Neural cell (in vitro differentiated cells): ENCODE results near the gene NCK1. TPM values are rescaled to one million over a fixed set of nuclear protein-coding genes. Genes with fewer than 3 reads are reported as not detected.

ENCODE experiments used
- H2AFZ ChIP-seq: fragments of 200-600, 300-800 bp; sonication (generic), shearing (Covaris generic); 2 replicates; pipeline ENCODE4 v1.6.0; 2014; ENCODE audit warnings: low read depth, mild to moderate bottlenecking, antibody characterized with exemption, low read length, moderate library complexity
- H3F3A ChIP-seq: fragments of 200-600 bp; shearing (Covaris generic); 2 replicates; pipeline ENCODE4 v1.6.1; 2016; ENCODE audit warnings: mild to moderate bottlenecking, moderate library complexity, mixed read lengths, antibody characterized with exemption, low read length; ENCODE audit not compliant: insufficient read depth, poor library complexity, severe bottlenecking
- H3K27ac ChIP-seq: fragments of 200-600, 300-800 bp; sonication (generic), shearing (Covaris generic); 2 replicates; pipeline ENCODE4 v1.5.1; 2014; ENCODE audit warnings: mild to moderate bottlenecking, low read length, moderate library complexity
- H3K27me3 ChIP-seq: fragments of 300-800, 200-600 bp; sonication (generic), shearing (Covaris generic); 2 replicates; pipeline ENCODE4 v1.6.0; 2014; ENCODE audit warnings: mild to moderate bottlenecking, low read depth, low read length, moderate library complexity; ENCODE audit not compliant: insufficient read depth
- H3K36me3 ChIP-seq: fragments of 300-800, 200-600 bp; sonication (generic), shearing (Covaris generic); 2 replicates; pipeline ENCODE4 v1.5.1; 2014; ENCODE audit warnings: mild to moderate bottlenecking, antibody characterized with exemption, low read length, moderate library complexity; ENCODE audit not compliant: insufficient read depth
- H3K4me2 ChIP-seq: fragments of 300-800, 200-600 bp; sonication (generic), shearing (Covaris generic); 2 replicates; pipeline ENCODE4 v1.6.0; 2014; ENCODE audit warnings: mild to moderate bottlenecking, low read length
- H3K4me3 ChIP-seq: fragments of 300-800, 200-600 bp; sonication (generic), shearing (Covaris generic); 2 replicates; pipeline ENCODE4 v1.5.1; 2014; ENCODE audit warnings: mild to moderate bottlenecking, low read length, moderate library complexity
- H3K79me2 ChIP-seq: fragments of 200-600 bp; shearing (Covaris generic); replicated peaks from 2 replicates; pipeline ENCODE4 v1.6.0; 2014; ENCODE audit warnings: mild to moderate bottlenecking, low read length, moderate library complexity; ENCODE audit not compliant: insufficient read depth
- H3K9ac ChIP-seq: fragments of 300-800, 200-600 bp; sonication (generic), shearing (Covaris generic); 2 replicates; pipeline ENCODE4 v1.6.1; 2016; ENCODE audit warnings: mild to moderate bottlenecking, low read length, mixed read lengths
- H3K9me2 ChIP-seq: fragments of 200-600 bp; shearing (Covaris generic); 2 replicates; pipeline ENCODE4 v1.6.1; 2016; ENCODE audit warnings: mild to moderate bottlenecking, low read length, mixed read lengths; ENCODE audit not compliant: insufficient read depth
- H3K9me3 ChIP-seq: fragments of 200-600, 300-800 bp; sonication (generic), shearing (Covaris generic); 2 replicates; pipeline ENCODE4 v1.6.1; 2016; ENCODE audit warnings: mild to moderate bottlenecking, mixed run types, low read length, moderate library complexity, mixed read lengths
- H4K20me1 ChIP-seq: fragments of 200-600 bp; shearing (Covaris generic); 2 replicates; pipeline ENCODE4 v1.6.1; 2016; ENCODE audit warnings: mild to moderate bottlenecking, mixed run types; ENCODE audit not compliant: insufficient read depth
- EP300 ChIP-seq: fragments of 450-650 bp; conservative IDR thresholded peaks from 2 replicates; pipeline ENCODE4 v1.6.1; 2014; ENCODE audit warnings: antibody characterized with exemption, mild to moderate bottlenecking, moderate library complexity; ENCODE audit not compliant: poor library complexity, severe bottlenecking
- EZH2 ChIP-seq: fragments of 200-600, 300-800 bp; shearing (Covaris generic), sonication (generic); IDR thresholded peaks from 2 replicates; pipeline ENCODE4 v1.6.1; 2014; ENCODE audit warnings: antibody characterized with exemption, low read length, borderline replicate concordance, mild to moderate bottlenecking; ENCODE audit not compliant: insufficient read depth, poor library complexity, severe bottlenecking
- MXI1 ChIP-seq: fragments of 450-650 bp; conservative IDR thresholded peaks from 2 replicates; pipeline ENCODE4 v1.6.1; 2014; ENCODE audit warnings: antibody characterized with exemption, mild to moderate bottlenecking; ENCODE audit not compliant: poor library complexity, severe bottlenecking
- POLR2AphosphoS5 ChIP-seq: IDR thresholded peaks from 2 replicates; pipeline ENCODE4 v1.6.1; 2012
- RAD21 ChIP-seq: fragments of 450-650 bp; conservative IDR thresholded peaks from 2 replicates; pipeline ENCODE4 v1.6.1; 2014; ENCODE audit warnings: antibody characterized with exemption, mild to moderate bottlenecking, moderate library complexity
- REST ChIP-seq: IDR thresholded peaks from 2 replicates; pipeline ENCODE4 v1.6.1; 2012; ENCODE audit warnings: borderline replicate concordance
- SMC3 ChIP-seq: fragments of 450-650 bp; conservative IDR thresholded peaks from 2 replicates; pipeline ENCODE4 v1.6.1; 2014; ENCODE audit warnings: antibody characterized with exemption, mild to moderate bottlenecking, moderate library complexity; ENCODE audit not compliant: poor library complexity
- TAF1 ChIP-seq: IDR thresholded peaks from 2 replicates; pipeline ENCODE4 v1.6.1; 2012; ENCODE audit warnings: low read depth
- polyA plus RNA-seq: library from polyadenylated mRNA; depleted of rRNA; stranded (reverse); fragments of >200 nt; gene quantifications from 2 replicates; pipeline ENCODE4 v1.2.3, GENCODE V29; 2014
- TF ChIP-seq, protein P1 (sequence below): fragments of 450-650 bp; IDR thresholded peaks from 2 replicates; pipeline ENCODE4 v1.5.1; 2014; ENCODE audit warnings: antibody characterized with exemption, mild to moderate bottlenecking, moderate library complexity; ENCODE audit not compliant: poor library complexity, severe bottlenecking

The NCK1 gene
- polyA plus RNA-seq, 1 donor from 2014 or later: 21.5 TPM

- H3K9me2 ChIP-seq: no peaks in the 10 kb centered on the region
- no peaks in the 10 kb centered on the region for H4K20me1 ChIP-seq
- no peak overlapping the region for H3K4me2 ChIP-seq
- no peaks in the 10 kb centered on the region for H3K79me2 ChIP-seq
- H2AFZ ChIP-seq: no peak overlapping the region
- H3K27me3 ChIP-seq: no peaks in the 10 kb centered on the region
- no peak overlapping the region for H3K27ac ChIP-seq
- no peaks in the 10 kb centered on the region for H3K9me3 ChIP-seq
- no peak overlapping the region for H3K4me3 ChIP-seq
- H3K9ac ChIP-seq: no peak overlapping the region
- no peaks in the 10 kb centered on the region for H3F3A ChIP-seq
- H3K36me3 ChIP-seq: no peaks in the 10 kb centered on the region
- no peak for TF ChIP-seq EP300
- TF ChIP-seq, protein P1, sequence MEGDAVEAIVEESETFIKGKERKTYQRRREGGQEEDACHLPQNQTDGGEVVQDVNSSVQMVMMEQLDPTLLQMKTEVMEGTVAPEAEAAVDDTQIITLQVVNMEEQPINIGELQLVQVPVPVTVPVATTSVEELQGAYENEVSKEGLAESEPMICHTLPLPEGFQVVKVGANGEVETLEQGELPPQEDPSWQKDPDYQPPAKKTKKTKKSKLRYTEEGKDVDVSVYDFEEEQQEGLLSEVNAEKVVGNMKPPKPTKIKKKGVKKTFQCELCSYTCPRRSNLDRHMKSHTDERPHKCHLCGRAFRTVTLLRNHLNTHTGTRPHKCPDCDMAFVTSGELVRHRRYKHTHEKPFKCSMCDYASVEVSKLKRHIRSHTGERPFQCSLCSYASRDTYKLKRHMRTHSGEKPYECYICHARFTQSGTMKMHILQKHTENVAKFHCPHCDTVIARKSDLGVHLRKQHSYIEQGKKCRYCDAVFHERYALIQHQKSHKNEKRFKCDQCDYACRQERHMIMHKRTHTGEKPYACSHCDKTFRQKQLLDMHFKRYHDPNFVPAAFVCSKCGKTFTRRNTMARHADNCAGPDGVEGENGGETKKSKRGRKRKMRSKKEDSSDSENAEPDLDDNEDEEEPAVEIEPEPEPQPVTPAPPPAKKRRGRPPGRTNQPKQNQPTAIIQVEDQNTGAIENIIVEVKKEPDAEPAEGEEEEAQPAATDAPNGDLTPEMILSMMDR: no peak
- TF ChIP-seq SMC3: no peak
- no peak for TF ChIP-seq EZH2
- TF ChIP-seq POLR2AphosphoS5: no peak
- TF ChIP-seq REST: no peak
- TF ChIP-seq TAF1: no peak
- TF ChIP-seq MXI1: no peak
- no peak for TF ChIP-seq RAD21
Measured at GRCh38 chr3:136992115-136992514, 130.1 kb downstream of the NCK1 start.

- no peaks in the 10 kb centered on the region for H3K9me3 ChIP-seq
- TF ChIP-seq EZH2 (no peak), RAD21 (no peak), MXI1 (no peak), REST (no peak), TAF1 (no peak), SMC3 (no peak), EP300 (no peak), POLR2AphosphoS5 (no peak)
- TF ChIP-seq, protein P1: no peak
- H3K27ac ChIP-seq: no peak overlapping the region
- no peak overlapping the region for H3K4me2 ChIP-seq
- no peaks in the 10 kb centered on the region for H4K20me1 ChIP-seq
- H3K27me3 ChIP-seq: no peaks in the 10 kb centered on the region
- H3K9me2 ChIP-seq: no peaks in the 10 kb centered on the region
- H3K79me2 ChIP-seq: no peaks in the 10 kb centered on the region
- H3K36me3 ChIP-seq: no peaks in the 10 kb centered on the region
- H3K9ac ChIP-seq: no peak overlapping the region
- H2AFZ ChIP-seq: no peak overlapping the region
- H3F3A ChIP-seq: no peaks in the 10 kb centered on the region
- no peak overlapping the region for H3K4me3 ChIP-seq
Measured at GRCh38 chr3:136994772-136995516, 132.9 kb downstream of the NCK1 start.
